ENCODE results near the gene C1orf185. TPM values are rescaled to one million over a fixed set of nuclear protein-coding genes. Genes with fewer than 3 reads are reported as not detected.
"Not testable (repeated sequence)": the region's sequence is repeated elsewhere in the genome, so short reads cannot be mapped to it uniquely, and the experiment has no call there.

The C1orf185 gene
- total RNA-seq, 1 donor from 2014 or later, result not detected

DNA sequence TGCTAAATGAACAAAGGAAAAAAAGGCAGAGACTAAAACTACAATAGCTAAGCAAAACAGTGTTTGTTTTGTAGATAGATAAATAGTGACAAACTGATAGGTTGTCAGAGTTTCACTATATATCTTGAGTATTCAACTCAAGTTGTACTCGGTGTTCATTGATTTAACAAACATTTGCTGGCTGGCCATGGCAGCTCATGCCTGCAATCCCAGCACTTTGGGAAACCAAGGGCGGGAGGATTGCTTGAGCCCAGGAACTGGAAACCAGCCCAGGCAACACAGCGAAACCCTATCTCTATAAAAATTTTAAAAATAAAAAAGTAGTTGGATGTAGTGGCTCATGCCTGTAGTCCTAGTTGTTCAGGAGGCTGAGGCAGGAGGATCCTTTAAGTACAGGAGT, 17.3 kb downstream of the C1orf185 start:
- Histone ChIP-seq H4K20me1 (ENCODE audit: insufficient read depth, low read length) (no peaks in the 10 kb centered on the region), H3K36me3 (ENCODE audit: insufficient read depth, low read length) (no peaks in the 10 kb centered on the region), H3K9me3 (ENCODE audit: insufficient read depth, low read depth, low read length) (no peaks in the 10 kb centered on the region), H3K4me1 (ENCODE audit: insufficient read depth, low read length) (no peaks in the 10 kb centered on the region), H3K79me2 (ENCODE audit: insufficient read depth, low read length) (no peaks in the 10 kb centered on the region), H2AFZ (ENCODE audit: low read depth, low read length) (no peak overlapping the region), H3K9ac (ENCODE audit: low read length) (no peak overlapping the region), H3K4me2 (ENCODE audit: low read length) (no peak overlapping the region), H3K27ac (ENCODE audit: low read depth, low read length) (no peak overlapping the region), H3K4me3 (ENCODE audit: insufficient read depth, low read depth, low read length) (no peak overlapping the region), H3K27me3 (ENCODE audit: insufficient read depth, low read length) (no peaks in the 10 kb centered on the region)
- Mint-ChIP-seq H3K36me3 (ENCODE audit: low read depth, unreplicated experiment) (no peaks in the 10 kb centered on the region), H3K9me3 (ENCODE audit: unreplicated experiment) (no peaks in the 10 kb centered on the region), H3K27me3 (ENCODE audit: low read depth, unreplicated experiment) (no peaks in the 10 kb centered on the region), H3K27ac (ENCODE audit: unreplicated experiment) (no peak overlapping the region), H3K4me3 (ENCODE audit: unreplicated experiment) (no peak overlapping the region), H3K4me1 (ENCODE audit: low read depth, unreplicated experiment) (no peaks in the 10 kb centered on the region)
- FAIRE-seq, result no peak
- DNase-seq (ENCODE audit: low read depth), result no peak
- TF ChIP-seq, protein P1, sequence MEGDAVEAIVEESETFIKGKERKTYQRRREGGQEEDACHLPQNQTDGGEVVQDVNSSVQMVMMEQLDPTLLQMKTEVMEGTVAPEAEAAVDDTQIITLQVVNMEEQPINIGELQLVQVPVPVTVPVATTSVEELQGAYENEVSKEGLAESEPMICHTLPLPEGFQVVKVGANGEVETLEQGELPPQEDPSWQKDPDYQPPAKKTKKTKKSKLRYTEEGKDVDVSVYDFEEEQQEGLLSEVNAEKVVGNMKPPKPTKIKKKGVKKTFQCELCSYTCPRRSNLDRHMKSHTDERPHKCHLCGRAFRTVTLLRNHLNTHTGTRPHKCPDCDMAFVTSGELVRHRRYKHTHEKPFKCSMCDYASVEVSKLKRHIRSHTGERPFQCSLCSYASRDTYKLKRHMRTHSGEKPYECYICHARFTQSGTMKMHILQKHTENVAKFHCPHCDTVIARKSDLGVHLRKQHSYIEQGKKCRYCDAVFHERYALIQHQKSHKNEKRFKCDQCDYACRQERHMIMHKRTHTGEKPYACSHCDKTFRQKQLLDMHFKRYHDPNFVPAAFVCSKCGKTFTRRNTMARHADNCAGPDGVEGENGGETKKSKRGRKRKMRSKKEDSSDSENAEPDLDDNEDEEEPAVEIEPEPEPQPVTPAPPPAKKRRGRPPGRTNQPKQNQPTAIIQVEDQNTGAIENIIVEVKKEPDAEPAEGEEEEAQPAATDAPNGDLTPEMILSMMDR (IDR thresholded peaks at IDR 0.05; ENCODE audit: insufficient read depth, low read depth, low read length), result no peak
- TF ChIP-seq EZH2 (IDR thresholded peaks at IDR 0.05; ENCODE audit: insufficient read depth, low read length), result no peak

- Mint-ChIP-seq H3K27ac (ENCODE audit: unreplicated experiment) (no peak overlapping the region), H3K4me1 (ENCODE audit: low read depth, unreplicated experiment) (no peaks in the 10 kb centered on the region), H3K4me3 (ENCODE audit: unreplicated experiment) (no peak overlapping the region), H3K27me3 (ENCODE audit: low read depth, unreplicated experiment) (no peaks in the 10 kb centered on the region), H3K36me3 (ENCODE audit: low read depth, unreplicated experiment) (no peaks in the 10 kb centered on the region), H3K9me3 (ENCODE audit: unreplicated experiment) (no peaks in the 10 kb centered on the region)
- Histone ChIP-seq H3K36me3 (ENCODE audit: insufficient read depth, low read length) (no peaks in the 10 kb centered on the region), H3K27me3 (ENCODE audit: insufficient read depth, low read length) (no peaks in the 10 kb centered on the region), H3K9me3 (ENCODE audit: insufficient read depth, low read depth, low read length) (no peaks in the 10 kb centered on the region), H3K9ac (ENCODE audit: low read length) (no peak overlapping the region), H3K27ac (ENCODE audit: low read depth, low read length) (no peak overlapping the region), H3K4me2 (ENCODE audit: low read length) (no peak overlapping the region), H3K4me1 (ENCODE audit: insufficient read depth, low read length) (no peaks in the 10 kb centered on the region), H4K20me1 (ENCODE audit: insufficient read depth, low read length) (no peaks in the 10 kb centered on the region), H2AFZ (ENCODE audit: low read depth, low read length) (no peak overlapping the region), H3K4me3 (ENCODE audit: insufficient read depth, low read depth, low read length) (no peak overlapping the region), H3K79me2 (ENCODE audit: insufficient read depth, low read length) (no peaks in the 10 kb centered on the region)
- DNase-seq (ENCODE audit: low read depth) (no peak), FAIRE-seq (no peak)
- TF ChIP-seq, protein P1 (IDR thresholded peaks at IDR 0.05; ENCODE audit: insufficient read depth, low read depth, low read length), result no peak
- no peak for TF ChIP-seq EZH2 (IDR thresholded peaks at IDR 0.05; ENCODE audit: insufficient read depth, low read length)
Observed at GRCh38 chr1:51120629-51121028, 18.6 kb downstream of the C1orf185 start.

DNA sequence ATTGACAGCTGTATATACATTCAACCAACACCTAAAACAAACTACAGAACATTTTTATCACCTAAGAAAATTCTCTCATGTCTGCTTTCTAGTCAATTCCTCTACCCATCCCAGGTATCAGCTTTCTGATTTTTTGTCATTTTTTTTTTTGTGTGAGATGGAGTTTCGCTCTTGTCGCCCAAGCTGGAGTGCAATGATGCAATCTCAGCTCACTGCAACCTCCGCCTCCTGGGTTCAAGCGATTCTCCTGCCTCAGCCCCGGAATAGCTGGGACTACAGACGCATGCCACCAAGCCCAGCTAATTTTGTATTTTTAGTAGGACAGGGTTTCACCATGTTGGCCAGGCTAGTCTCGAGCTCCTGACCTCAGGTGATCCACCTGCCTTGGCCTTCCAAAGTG, 25.1 kb downstream of the C1orf185 start:
- not testable (repeated sequence) for H3K4me1 Mint-ChIP-seq (ENCODE audit: low read depth, unreplicated experiment); H3K9ac ChIP-seq (ENCODE audit: low read length); H3K9me3 Mint-ChIP-seq (ENCODE audit: unreplicated experiment); H3K27ac Mint-ChIP-seq (ENCODE audit: unreplicated experiment); H3K4me1 ChIP-seq (ENCODE audit: insufficient read depth, low read length); H3K27me3 ChIP-seq (ENCODE audit: insufficient read depth, low read length); FAIRE-seq; H3K36me3 ChIP-seq (ENCODE audit: insufficient read depth, low read length); H3K4me2 ChIP-seq (ENCODE audit: low read length); H3K27ac ChIP-seq (ENCODE audit: low read depth, low read length); H3K4me3 ChIP-seq (ENCODE audit: insufficient read depth, low read depth, low read length); DNase-seq (ENCODE audit: low read depth); H4K20me1 ChIP-seq (ENCODE audit: insufficient read depth, low read length); H3K4me3 Mint-ChIP-seq (ENCODE audit: unreplicated experiment); H3K79me2 ChIP-seq (ENCODE audit: insufficient read depth, low read length); H3K27me3 Mint-ChIP-seq (ENCODE audit: low read depth, unreplicated experiment); H3K9me3 ChIP-seq (ENCODE audit: insufficient read depth, low read depth, low read length); H3K36me3 Mint-ChIP-seq (ENCODE audit: low read depth, unreplicated experiment); H2AFZ ChIP-seq (ENCODE audit: low read depth, low read length)

Measured in astrocyte (in vitro differentiated cells and primary cell).